Smooth muscle cell (in vitro differentiated cells): ENCODE results near the gene CISD3. TPM values are rescaled to one million over a fixed set of nuclear protein-coding genes. Genes with fewer than 3 reads are reported as not detected.

Source experiments
- DNase-seq: peaks from one replicate; lab custom pipeline; 2025; ENCODE audit not compliant: unreplicated experiment; lab: John Stamatoyannopoulos, UW
- H2AFZ ChIP-seq: fragments of 200-600 bp; sonication (generic); 2 replicates; pipeline ENCODE4 v1.6.0; 2016; ENCODE audit warnings: antibody characterized with exemption, low read depth, mild to moderate bottlenecking
- H3F3A ChIP-seq: fragments of 200-600 bp; sonication (generic); 2 replicates; pipeline ENCODE4 v1.6.0; 2017; ENCODE audit warnings: antibody characterized with exemption, low read depth
- H3K27ac ChIP-seq: fragments of 200-600 bp; sonication (generic); 2 replicates; pipeline ENCODE4 v1.5.1; 2016; ENCODE audit warnings: low read depth, mild to moderate bottlenecking
- H3K27me3 ChIP-seq: fragments of 200-600 bp; sonication (generic); 2 replicates; pipeline ENCODE4 v1.6.1; 2016; ENCODE audit warnings: low read depth, mild to moderate bottlenecking
- H3K36me3 ChIP-seq: fragments of 200-600 bp; sonication (generic); 2 replicates; pipeline ENCODE4 v1.5.1; 2016; ENCODE audit warnings: low read depth
- H3K4me1 ChIP-seq: fragments of 200-600 bp; sonication (generic); 2 replicates; pipeline ENCODE4 v1.5.1; 2016; ENCODE audit warnings: low read depth
- H3K4me2 ChIP-seq: fragments of 200-600 bp; sonication (generic); 2 replicates; pipeline ENCODE4 v1.6.0; 2016; ENCODE audit warnings: mild to moderate bottlenecking
- H3K4me3 ChIP-seq: fragments of 200-600 bp; sonication (generic); 2 replicates; pipeline ENCODE4 v1.5.1; 2016; ENCODE audit warnings: mild to moderate bottlenecking
- H3K79me2 ChIP-seq: fragments of 200-600 bp; sonication (generic); 2 replicates; pipeline ENCODE4 v1.6.0; 2016; ENCODE audit warnings: low read depth, mild to moderate bottlenecking
- H3K9ac ChIP-seq: fragments of 200-600 bp; sonication (generic); 2 replicates; pipeline ENCODE4 v1.6.0; 2016; ENCODE audit warnings: low read depth
- H3K9me3 ChIP-seq: fragments of 200-600 bp; sonication (generic); replicated peaks from 2 replicates; pipeline ENCODE4 v1.5.1; 2016; ENCODE audit warnings: low read depth
- H4K20me1 ChIP-seq: fragments of 200-600 bp; sonication (generic); 2 replicates; pipeline ENCODE4 v1.6.0; 2016; ENCODE audit warnings: low read depth
- whole genome bisulfite sequencing: methylation state at CpG from one replicate; pipeline ENCODE4 v1.1.7; 2016; ENCODE audit warnings: low lambda C conversion rate; 5-methylcytosine and 5-hydroxymethylcytosine counted together
- polyA plus RNA-seq: library from polyadenylated mRNA; unstranded; fragments of >200 nt; fragmentation: Nextera tagmentation; extraction: Ambion mirVana; gene quantifications from 2 replicates; pipeline ENCODE4 v1.2.1, GENCODE V29; 2016
- total RNA-seq: library from RNA; depleted of rRNA; stranded (reverse); fragments of >200 nt; gene quantifications from 2 replicates; pipeline ENCODE4 v1.2.3, GENCODE V29; 2014
- TF ChIP-seq, protein P1 (sequence below): fragments of 200-600 bp; sonication (generic); IDR thresholded peaks from 2 replicates; pipeline ENCODE4 v1.5.1; 2017; ENCODE audit warnings: borderline replicate concordance, mild to moderate bottlenecking, antibody characterized with exemption; ENCODE audit not compliant: insufficient read depth, poor library complexity, severe bottlenecking

CISD3 gene
- total and polyA plus RNA-seq, 2 experiments from 2014 or later = 1.3 to 15.1 TPM

DNA sequence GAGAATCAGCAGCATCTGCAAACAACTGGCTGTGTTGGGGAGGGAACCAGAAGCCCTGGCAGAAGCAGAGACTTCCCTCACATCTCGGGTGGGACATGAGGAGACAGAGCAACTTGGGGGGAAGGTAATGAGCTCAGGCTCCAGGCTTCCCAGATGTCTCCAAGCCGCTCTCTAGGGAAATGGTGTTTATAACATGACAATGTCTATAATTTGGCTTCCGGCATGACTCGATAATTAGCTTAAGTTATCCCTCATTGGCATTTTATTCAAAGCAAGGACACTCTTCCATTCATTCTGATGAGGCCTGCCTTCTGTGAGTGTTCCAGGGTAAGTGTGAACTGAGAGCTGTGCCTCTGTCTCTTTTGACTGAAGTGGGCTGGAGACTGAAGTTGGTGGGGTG is 39.8 kb upstream of the CISD3 start:
- no peaks in the 10 kb centered on the region for H3K36me3 ChIP-seq
- H4K20me1 ChIP-seq = no peaks in the 10 kb centered on the region
- TF ChIP-seq, protein P1, sequence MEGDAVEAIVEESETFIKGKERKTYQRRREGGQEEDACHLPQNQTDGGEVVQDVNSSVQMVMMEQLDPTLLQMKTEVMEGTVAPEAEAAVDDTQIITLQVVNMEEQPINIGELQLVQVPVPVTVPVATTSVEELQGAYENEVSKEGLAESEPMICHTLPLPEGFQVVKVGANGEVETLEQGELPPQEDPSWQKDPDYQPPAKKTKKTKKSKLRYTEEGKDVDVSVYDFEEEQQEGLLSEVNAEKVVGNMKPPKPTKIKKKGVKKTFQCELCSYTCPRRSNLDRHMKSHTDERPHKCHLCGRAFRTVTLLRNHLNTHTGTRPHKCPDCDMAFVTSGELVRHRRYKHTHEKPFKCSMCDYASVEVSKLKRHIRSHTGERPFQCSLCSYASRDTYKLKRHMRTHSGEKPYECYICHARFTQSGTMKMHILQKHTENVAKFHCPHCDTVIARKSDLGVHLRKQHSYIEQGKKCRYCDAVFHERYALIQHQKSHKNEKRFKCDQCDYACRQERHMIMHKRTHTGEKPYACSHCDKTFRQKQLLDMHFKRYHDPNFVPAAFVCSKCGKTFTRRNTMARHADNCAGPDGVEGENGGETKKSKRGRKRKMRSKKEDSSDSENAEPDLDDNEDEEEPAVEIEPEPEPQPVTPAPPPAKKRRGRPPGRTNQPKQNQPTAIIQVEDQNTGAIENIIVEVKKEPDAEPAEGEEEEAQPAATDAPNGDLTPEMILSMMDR = no peak
- no peaks in the 10 kb centered on the region for H3K9me3 ChIP-seq
- H3F3A ChIP-seq = no peaks in the 10 kb centered on the region
- H3K4me3 ChIP-seq = no peak overlapping the region
- DNase-seq = no peak
- no peak overlapping the region for H3K27ac ChIP-seq
- H3K4me2 ChIP-seq = no peak overlapping the region
- no peaks in the 10 kb centered on the region for H3K79me2 ChIP-seq
- no peaks in the 10 kb centered on the region for H3K27me3 ChIP-seq
- 90% methylated on average over 4 of the region's 4 CpGs for WGBS
- H2AFZ ChIP-seq = no peak overlapping the region
- H3K9ac ChIP-seq = no peak overlapping the region
- H3K4me1 ChIP-seq = no peaks in the 10 kb centered on the region

GRCh38 chr17:38691154-38691553 is 39.0 kb upstream of the CISD3 start:
- no peak overlapping the region for H3K4me2 ChIP-seq
- H3K9me3 ChIP-seq = no peaks in the 10 kb centered on the region
- H3K36me3 ChIP-seq = no peaks in the 10 kb centered on the region
- no peaks in the 10 kb centered on the region for H3K79me2 ChIP-seq
- DNase-seq = no peak
- no peaks in the 10 kb centered on the region for H3F3A ChIP-seq
- H3K9ac ChIP-seq = no peak overlapping the region
- H3K4me1 ChIP-seq = no peaks in the 10 kb centered on the region
- no peaks in the 10 kb centered on the region for H3K27me3 ChIP-seq
- WGBS = 84% methylated on average over 4 of the region's 4 CpGs
- H4K20me1 ChIP-seq = no peaks in the 10 kb centered on the region
- H3K4me3 ChIP-seq = no peak overlapping the region
- no peak overlapping the region for H3K27ac ChIP-seq
- TF ChIP-seq, protein P1 = no peak
- H2AFZ ChIP-seq = no peak overlapping the region

- no peaks in the 10 kb centered on the region for H3K79me2 ChIP-seq
- H4K20me1 ChIP-seq = no peaks in the 10 kb centered on the region
- H3K4me1 ChIP-seq = no peaks in the 10 kb centered on the region
- no peaks in the 10 kb centered on the region for H3K27me3 ChIP-seq
- no peak overlapping the region for H3K4me2 ChIP-seq
- no peak overlapping the region for H2AFZ ChIP-seq
- H3K4me3 ChIP-seq = no peak overlapping the region
- H3K9me3 ChIP-seq = no peaks in the 10 kb centered on the region
- H3K9ac ChIP-seq = no peak overlapping the region
- no peaks in the 10 kb centered on the region for H3K36me3 ChIP-seq
- H3F3A ChIP-seq = no peaks in the 10 kb centered on the region
- no peak overlapping the region for H3K27ac ChIP-seq
- DNase-seq = no peak
- TF ChIP-seq, protein P1 = no peak
- WGBS = 89% methylated on average over 12 of the region's 12 CpGs
These were observed 36.3 kb upstream of the CISD3 start for GRCh38 chr17:38693700-38694329.

GRCh38 chr17:38697061-38697820 is 32.9 kb upstream of the CISD3 start:
- Histone ChIP-seq H3K4me2 (no peak overlapping the region), H3K4me1 (no peaks in the 10 kb centered on the region), H3K36me3 (no peaks in the 10 kb centered on the region), H3F3A (peaks cover 6% of the 10 kb centered on the region), H3K9ac (no peak overlapping the region), H4K20me1 (no peaks in the 10 kb centered on the region), H3K27ac (no peak overlapping the region), H3K79me2 (no peaks in the 10 kb centered on the region), H3K9me3 (no peaks in the 10 kb centered on the region), H3K27me3 (no peaks in the 10 kb centered on the region), H3K4me3 (no peak overlapping the region), H2AFZ (no peak overlapping the region)
- WGBS = 83% methylated on average over 4 of the region's 4 CpGs
- DNase-seq = no peak
- TF ChIP-seq, protein P1 = no peak
